Measurements from ENCODE around the gene P4HA2. TPM values are rescaled to one million over a fixed set of nuclear protein-coding genes. Genes with fewer than 3 reads are reported as not detected.

P4HA2 gene
- total and polyA plus RNA-seq, 2 of the 13 experiments (the other 11 are each of a cell fraction or from before 2014, with no cell fraction given): 37.7 to 126 TPM

DNA sequence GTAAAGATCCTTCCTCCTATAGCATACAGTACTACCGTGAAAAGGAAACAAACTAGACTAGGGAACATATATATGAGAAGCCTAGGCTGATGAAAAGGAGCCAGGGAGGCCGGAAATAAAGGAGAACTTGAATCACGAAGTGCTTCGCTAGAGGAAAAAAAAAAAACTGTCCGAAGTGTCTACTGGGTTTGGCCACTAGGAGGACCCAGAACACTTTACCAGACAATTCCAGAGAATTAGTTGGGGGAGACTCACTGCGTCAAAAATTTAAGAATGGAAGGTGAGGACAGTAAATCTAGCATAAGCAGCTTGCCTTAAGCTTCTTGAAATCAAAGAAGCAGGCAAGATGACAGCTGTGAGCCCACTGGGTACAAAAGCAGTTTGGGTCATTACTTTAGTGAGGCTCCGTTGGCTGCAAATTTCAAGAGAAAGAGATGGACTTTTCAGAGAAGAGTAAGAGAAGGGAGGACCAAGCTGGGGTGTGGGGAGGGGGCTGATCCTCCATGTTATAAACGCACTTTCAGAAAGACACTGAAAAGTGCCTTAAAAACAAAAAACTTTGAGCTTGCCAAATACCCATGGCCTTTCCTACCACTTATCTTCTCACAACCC, 47.4 kb downstream of the P4HA2 start:
- POLR2A ChIA-PET: no interaction called here

More for the DNA sequence above, 47.4 kb downstream of the P4HA2 start:
- H3K4me2 ChIP-seq (ENCODE audit: low read depth, low read length): peak overlapping the region; percentile 25; the same call in 1 of the 2 replicates
- H3K4me1 ChIP-seq (ENCODE audit: insufficient read depth, low read length): peaks cover 18% of the 10 kb centered on the region; the same call in 1 of the 2 replicates
- WGBS (ENCODE audit: low lambda C conversion rate): 18% methylated on average over 8 of the region's 8 CpGs
- H4K20me1 ChIP-seq (ENCODE audit: insufficient read depth, low read length): no peaks in the 10 kb centered on the region
- H3K9ac ChIP-seq (ENCODE audit: insufficient read depth, low read depth, low read length): no peak overlapping the region
- TF ChIP-seq, protein P1, sequence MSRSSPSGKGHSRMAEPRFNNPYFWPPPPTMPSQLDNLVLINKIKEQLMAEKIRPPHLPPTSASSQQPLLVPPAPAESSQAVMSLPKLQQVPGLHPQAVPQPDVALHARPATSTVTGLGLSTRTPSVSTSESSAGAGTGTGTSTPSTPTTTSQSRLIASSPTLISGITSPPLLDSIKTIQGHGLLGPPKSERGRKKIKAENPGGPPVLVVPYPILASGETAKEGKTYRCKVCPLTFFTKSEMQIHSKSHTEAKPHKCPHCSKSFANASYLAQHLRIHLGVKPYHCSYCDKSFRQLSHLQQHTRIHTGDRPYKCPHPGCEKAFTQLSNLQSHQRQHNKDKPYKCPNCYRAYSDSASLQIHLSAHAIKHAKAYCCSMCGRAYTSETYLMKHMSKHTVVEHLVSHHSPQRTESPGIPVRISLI (CRISPR knock-in tag; IDR thresholded peaks at IDR 0.05; ENCODE audit: borderline replicate concordance): peak; percentile 91
- TF ChIP-seq MTF1 (CRISPR knock-in tag; IDR thresholded peaks at IDR 0.05) (no peak), STAG1 (CRISPR knock-in tag; IDR thresholded peaks at IDR 0.05) (peak; percentile 54), ZNF33B (CRISPR knock-in tag; IDR thresholded peaks at IDR 0.05) (no peak), RELA (CRISPR knock-in tag; IDR thresholded peaks at IDR 0.05) (no peak), ZNF615 (CRISPR knock-in tag; IDR thresholded peaks at IDR 0.05; ENCODE audit: borderline replicate concordance) (no peak), ZNF562 (CRISPR knock-in tag; IDR thresholded peaks at IDR 0.05; ENCODE audit: borderline replicate concordance) (no peak), ZNF138 (CRISPR knock-in tag; IDR thresholded peaks at IDR 0.05; ENCODE audit: low read depth) (no peak), CTCF (CRISPR knock-in tag; IDR thresholded peaks at IDR 0.05) (peak; percentile 64), IKZF5 (CRISPR knock-in tag; IDR thresholded peaks at IDR 0.05) (no peak), XRCC5 (optimal IDR thresholded peaks at IDR 0.05; ENCODE audit: low read length) (peak; percentile 21), MIER2 (CRISPR knock-in tag; IDR thresholded peaks at IDR 0.05) (no peak), THAP8 (CRISPR knock-in tag; IDR thresholded peaks at IDR 0.05; ENCODE audit: borderline replicate concordance) (no peak), REPIN1 (CRISPR knock-in tag; IDR thresholded peaks at IDR 0.05; ENCODE audit: borderline replicate concordance, low read depth) (no peak)
- H3K9me3 ChIP-seq (ENCODE audit: low read length): no peaks in the 10 kb centered on the region
- no peak overlapping the region for H3K4me3 ChIP-seq (replicated peaks in 1 of 3; ENCODE audit: insufficient read depth in 1 of 3, low read depth in 2 of 3, low read length in 3 of 3)
- no peaks in the 10 kb centered on the region for H3K27me3 ChIP-seq (ENCODE audit: control insufficient read depth in 1 of 2, insufficient read depth in 2 of 2, low read length in 2 of 2)
- CTCF ChIA-PET (ENCODE audit: low intra/inter-chr PET ratio, low total read pairs): no interaction called here
- ATAC-seq (peak; percentile 60; the same call in 2 of the 3 replicates), FAIRE-seq (no peak), DNase-seq (ENCODE audit: low spot score) (peak; percentile 18)
- intact Hi-C loops (cut with micrococcal nuclease; ENCODE audit: unreplicated experiment): no loop called here
- no peaks in the 10 kb centered on the region for H3K36me3 ChIP-seq (replicated peaks in 1 of 2; ENCODE audit: control insufficient read depth in 1 of 2, insufficient read depth in 2 of 2, low read length in 2 of 2)
- in situ Hi-C loops (cut with HindIII; ENCODE audit: extremely low pct_ligation_motif_present, low pct_unique_long_range_greater_than_20kb): no loop called here
- no peak overlapping the region for H2AFZ ChIP-seq (ENCODE audit: low read length)
- no TSS peak for BruUV-seq (replicated peaks)
- no peaks in the 10 kb centered on the region for H3K79me2 ChIP-seq (ENCODE audit: insufficient read depth, low read length)
- H3K27ac ChIP-seq (ENCODE audit: extremely low read length, insufficient read depth, low read length): no peak overlapping the region
